Ureter (tissue), 1 donor: ENCODE results near the gene BSN. TPM values are rescaled to one million over a fixed set of nuclear protein-coding genes. Genes with fewer than 3 reads are reported as not detected.
A peak's percentile ranks its signal among the peaks of the same experiment; 100 is the strongest.

Experiments
- DNase-seq: peaks from one replicate; pipeline ENCODE4 v3.0.0-alpha.2; 2020; ENCODE audit warnings: low spot score
- total RNA-seq: library from RNA; stranded (reverse); gene quantifications from one replicate; pipeline ENCODE4 v1.2.4, GENCODE V29; 2023
- donor health status: DM: yes; HTN: yes; CAD: no.

The BSN gene, protein sequence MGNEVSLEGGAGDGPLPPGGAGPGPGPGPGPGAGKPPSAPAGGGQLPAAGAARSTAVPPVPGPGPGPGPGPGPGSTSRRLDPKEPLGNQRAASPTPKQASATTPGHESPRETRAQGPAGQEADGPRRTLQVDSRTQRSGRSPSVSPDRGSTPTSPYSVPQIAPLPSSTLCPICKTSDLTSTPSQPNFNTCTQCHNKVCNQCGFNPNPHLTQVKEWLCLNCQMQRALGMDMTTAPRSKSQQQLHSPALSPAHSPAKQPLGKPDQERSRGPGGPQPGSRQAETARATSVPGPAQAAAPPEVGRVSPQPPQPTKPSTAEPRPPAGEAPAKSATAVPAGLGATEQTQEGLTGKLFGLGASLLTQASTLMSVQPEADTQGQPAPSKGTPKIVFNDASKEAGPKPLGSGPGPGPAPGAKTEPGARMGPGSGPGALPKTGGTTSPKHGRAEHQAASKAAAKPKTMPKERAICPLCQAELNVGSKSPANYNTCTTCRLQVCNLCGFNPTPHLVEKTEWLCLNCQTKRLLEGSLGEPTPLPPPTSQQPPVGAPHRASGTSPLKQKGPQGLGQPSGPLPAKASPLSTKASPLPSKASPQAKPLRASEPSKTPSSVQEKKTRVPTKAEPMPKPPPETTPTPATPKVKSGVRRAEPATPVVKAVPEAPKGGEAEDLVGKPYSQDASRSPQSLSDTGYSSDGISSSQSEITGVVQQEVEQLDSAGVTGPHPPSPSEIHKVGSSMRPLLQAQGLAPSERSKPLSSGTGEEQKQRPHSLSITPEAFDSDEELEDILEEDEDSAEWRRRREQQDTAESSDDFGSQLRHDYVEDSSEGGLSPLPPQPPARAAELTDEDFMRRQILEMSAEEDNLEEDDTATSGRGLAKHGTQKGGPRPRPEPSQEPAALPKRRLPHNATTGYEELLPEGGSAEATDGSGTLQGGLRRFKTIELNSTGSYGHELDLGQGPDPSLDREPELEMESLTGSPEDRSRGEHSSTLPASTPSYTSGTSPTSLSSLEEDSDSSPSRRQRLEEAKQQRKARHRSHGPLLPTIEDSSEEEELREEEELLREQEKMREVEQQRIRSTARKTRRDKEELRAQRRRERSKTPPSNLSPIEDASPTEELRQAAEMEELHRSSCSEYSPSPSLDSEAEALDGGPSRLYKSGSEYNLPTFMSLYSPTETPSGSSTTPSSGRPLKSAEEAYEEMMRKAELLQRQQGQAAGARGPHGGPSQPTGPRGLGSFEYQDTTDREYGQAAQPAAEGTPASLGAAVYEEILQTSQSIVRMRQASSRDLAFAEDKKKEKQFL (N-terminal part only)
- 2.4 TPM for total RNA-seq

GRCh38 chr3:49553692-49554632 is at the start of gene BSN:
BSN (plus strand) TSS chr3:49554477; CDS start chr3:49554603, 126 bp downstream.
- DNase-seq: peak; percentile 90

GRCh38 chr3:49506906-49507305 is 47.4 kb upstream of the BSN start:
- no peak for DNase-seq

DNA sequence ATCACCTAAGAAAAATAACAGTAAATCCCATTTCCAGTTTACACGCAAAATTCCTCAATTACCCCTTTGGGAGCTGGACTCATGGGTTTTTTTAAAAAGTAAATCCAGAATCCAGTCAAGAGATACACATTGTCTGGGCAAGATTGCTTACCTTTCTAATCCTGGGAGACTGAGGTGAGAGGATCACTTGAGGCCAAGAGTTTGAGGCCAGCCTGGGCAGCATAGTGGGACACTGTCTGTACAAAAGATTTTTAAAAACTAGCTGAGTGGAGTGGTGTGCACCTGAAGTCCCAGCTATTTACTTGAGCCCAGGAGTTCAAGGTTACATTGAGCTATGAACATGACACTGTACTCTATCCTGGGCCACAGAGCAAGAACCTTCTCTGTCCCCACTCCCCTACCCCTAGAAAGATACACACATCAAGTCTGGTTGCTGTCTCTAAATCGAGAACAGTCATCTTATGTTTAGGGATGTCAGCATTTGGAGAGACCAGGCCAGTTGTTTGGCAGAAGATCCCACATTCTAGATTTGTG is 45.2 kb upstream of the BSN start:
- DNase-seq: no peak

DNA sequence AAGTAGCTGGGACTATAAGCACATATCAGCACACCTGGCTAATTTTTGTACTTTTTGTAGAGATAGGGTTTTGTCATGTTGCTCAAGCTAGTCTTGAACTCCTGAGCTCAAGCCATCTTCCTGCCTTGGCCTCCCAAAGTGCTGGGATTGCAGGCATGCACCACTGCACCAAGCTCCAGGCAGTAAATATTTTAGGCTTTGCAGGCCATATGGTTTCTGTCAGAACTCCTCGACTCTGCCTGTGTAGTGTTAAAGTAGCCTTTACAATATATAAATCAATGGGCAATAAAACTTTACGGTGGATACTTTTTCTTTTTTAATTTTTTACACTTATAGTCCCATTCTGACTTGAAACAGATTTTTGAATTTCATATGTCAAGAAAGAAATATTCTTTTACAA is 42.6 kb upstream of the BSN start:
- DNase-seq: no peak

GRCh38 chr3:49512781-49513355 is 41.4 kb upstream of the BSN start:
- no peak for DNase-seq

DNA sequence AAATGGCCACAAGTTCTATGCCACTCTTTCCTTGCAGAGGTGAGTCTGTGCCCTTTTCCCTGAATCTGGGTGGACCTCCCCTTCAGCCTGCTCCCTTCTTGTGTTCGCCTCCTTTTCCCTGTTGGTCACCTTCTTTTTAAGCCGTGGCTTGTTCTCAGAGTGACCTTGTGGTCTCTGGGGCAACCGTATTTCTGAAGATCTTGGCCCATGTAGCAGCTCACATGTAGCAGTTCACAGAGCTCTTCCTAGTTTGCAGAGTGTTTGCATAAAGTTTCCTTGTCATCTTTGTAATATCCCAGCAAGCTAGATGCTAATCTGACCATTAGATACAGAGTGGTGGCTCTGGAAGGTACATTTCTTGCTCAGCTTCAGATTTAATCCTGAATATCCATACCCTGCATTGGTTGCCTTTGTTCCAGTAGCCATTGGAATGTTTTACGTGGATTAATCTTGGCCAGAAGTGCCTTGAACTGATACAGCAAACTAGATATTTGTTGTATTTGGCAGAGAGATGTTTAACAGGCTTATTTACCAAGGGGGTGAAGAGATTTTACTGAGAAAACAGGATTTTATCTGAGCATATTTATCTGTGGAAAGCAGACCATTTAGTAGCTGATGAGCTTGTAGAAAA is 40.7 kb upstream of the BSN start:
- no peak for DNase-seq

DNA sequence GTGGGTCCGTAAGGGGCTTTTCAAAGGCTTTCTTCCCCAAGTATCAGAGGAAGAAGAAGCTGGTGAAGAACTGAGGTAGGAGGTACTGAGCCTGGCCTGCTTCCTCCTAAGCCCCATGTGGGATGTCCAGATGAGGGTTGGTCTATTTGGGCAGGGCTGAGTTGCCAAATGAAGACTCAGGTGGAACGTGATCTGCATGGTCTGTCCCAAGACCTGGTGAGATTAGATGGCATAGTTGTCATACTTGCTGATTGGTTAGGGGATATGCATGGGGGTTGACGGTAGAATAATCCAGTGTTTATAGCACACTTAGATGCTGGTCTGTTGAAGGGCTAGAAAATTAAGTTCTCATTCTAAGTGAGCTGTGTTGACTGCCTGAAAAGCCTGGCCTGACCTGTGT is 36.3 kb upstream of the BSN start:
- DNase-seq: no peak

DNA sequence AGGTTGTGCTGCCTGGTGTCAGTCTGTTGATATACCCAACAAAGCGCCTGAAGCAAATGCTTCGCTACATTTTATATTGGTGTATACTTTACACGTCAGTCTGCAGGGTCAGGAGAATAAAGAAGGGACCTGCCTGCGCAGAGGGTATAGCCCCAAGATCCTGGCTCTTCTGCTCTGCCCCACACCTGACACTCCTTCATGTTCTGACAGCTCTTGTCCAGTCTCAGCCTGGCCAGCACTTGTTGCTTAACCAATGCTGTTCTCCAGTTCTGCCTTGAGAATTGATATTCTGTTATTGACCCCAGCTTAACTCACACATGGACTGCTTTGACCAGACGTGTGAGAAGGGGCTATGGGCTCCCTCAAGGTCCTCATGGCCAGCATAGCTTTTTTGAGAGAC is 35.8 kb upstream of the BSN start:
- no peak for DNase-seq

GRCh38 chr3:49519296-49519695 is 35.0 kb upstream of the BSN start:
- no peak for DNase-seq

DNA sequence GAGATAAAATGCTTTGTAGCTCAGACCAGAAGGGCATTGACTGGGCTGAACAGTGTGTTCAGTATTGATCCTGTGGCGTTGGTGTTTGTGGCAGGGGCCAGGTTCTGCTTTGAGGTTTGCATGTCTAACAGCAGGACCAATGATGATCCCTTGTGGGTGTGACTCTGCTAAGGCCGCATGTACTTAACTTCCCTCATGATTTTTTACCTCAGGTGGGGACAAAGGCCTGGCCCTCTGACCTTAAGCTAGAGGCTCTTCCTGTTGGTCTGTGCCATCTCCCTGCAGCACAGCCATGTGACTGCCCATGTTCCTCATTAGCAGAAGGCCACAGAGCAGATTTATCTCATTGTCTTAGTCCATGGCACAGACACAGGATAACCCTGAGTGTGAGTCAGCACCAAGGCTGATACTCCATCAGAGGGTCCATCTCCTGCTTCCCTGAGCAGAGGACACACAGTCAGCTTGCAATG is 34.3 kb upstream of the BSN start:
- DNase-seq: no peak

DNA sequence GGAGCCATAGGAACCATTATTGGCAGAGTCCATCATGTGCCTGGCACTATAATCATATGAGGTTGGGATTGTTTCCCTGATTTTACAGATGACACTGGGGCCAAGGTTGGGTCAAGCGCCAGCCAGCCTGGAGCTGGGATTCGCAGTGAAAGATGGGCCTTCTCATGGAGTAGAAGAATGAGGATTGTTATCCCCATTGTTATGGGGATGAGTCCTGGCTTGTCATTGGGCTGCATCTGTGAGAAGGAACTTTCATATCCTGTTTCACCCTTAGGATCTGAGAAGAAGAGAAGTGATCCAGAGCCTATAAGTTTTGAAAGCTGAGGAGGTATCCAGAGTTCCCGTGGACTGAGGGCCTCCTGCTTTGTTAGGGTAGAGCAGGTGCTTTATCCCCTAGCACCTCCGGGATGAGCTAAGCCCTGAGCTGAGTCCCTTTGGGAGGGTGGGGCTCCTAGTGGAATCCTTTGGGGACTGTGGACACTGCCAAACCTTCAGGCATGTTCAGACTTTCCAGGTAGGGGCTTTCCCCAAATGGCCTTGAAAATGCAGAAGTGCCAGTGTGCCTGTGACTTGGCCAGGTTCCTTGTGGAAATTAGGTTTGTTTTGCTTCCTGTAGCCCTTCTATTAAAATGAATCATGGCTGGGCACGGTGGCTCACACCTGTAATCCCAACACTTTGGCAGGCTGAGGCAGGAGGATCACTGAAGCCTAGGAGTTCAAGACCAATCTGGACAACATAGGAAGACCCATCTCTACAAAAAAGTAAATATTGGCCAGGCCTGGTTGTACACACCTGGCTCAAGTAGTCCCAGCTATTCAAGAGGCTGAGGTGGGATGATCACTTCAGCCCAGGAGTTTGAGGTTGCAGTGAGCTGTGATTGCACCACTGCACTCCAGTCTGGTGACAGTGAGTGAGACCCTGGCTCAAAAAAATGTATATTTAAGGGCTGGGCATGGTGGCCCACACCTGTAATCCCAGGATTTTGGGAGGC is 30.2 kb upstream of the BSN start:
- no peak for DNase-seq

DNA sequence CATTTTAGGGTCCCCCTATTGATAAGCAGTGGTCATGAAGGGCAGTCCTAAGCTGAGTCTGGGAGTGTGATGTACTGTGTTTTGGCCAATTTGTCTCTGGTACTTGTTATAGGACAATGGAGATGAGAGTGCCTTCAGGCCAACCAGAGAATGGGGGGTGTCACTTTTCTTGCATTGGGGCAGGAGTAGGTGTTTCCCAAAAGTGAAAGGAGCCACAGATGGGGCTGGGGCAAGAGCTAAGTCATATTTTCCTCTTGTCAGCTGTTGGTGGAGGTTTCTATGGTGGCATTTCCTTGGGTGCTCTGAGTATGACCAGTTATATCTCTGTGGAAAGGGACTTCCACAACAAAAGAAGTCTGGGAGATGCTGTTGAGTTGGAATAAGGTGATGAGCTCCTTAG is 24.7 kb upstream of the BSN start:
- no peak for DNase-seq

- DNase-seq: no peak
Observed at GRCh38 chr3:49530231-49530630, 24.0 kb upstream of the BSN start.

- no peak for DNase-seq
Observed at GRCh38 chr3:49530701-49531100, 23.6 kb upstream of the BSN start.

DNA sequence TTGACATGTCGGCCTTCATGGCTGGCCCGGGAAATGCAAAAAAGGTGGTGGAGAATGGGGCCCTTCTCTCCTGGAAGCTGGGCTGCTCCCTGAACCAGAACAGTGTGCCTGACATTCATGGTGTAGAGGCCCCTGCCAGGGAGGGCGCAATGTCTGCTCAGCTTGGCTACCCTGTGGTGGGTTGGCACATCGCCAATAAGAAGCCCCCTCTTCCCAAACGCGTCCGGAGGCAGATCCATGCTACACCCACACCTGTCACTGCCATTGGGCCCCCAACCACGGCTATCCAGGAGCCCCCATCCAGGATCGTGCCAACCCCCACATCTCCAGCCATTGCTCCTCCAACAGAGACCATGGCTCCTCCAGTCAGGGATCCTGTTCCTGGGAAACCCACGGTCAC is 23.1 kb upstream of the BSN start:
- DNase-seq: no peak

- DNase-seq: no peak
Observed at GRCh38 chr3:49531715-49532114, 22.6 kb upstream of the BSN start.

- no peak for DNase-seq
Observed at GRCh38 chr3:49533031-49533430, 21.2 kb upstream of the BSN start.

DNA sequence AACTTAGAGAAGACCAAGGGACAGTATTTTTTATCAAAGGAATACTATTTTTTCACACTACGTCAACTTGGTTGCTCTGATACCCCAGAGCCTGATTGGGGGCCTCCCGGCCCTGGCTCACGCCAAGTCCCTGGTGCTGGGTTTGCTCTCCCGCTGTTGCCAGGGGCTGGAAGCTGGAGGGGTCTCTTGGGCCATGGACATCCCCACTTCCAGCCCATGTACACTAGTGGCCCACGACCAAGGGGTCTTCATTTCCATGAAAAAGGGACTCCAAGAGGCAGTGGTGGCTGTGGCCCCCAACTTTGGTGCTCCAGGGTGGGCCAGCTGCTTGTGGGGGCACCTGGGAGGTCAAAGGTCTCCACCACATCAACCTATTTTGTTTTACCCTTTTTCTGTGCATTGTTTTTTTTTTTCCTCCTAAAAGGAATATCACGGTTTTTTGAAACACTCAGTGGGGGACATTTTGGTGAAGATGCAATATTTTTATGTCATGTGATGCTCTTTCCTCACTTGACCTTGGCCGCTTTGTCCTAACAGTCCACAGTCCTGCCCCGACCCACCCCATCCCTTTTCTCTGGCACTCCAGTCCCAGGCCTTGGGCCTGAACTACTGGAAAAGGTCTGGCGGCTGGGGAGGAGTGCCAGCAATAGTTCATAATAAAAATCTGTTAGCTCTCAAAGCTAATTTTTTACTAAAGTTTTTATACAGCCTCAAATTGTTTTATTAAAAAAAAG is 20.3 kb upstream of the BSN start:
- no peak for DNase-seq
